ENCODE results near the gene CIB1.

DNA sequence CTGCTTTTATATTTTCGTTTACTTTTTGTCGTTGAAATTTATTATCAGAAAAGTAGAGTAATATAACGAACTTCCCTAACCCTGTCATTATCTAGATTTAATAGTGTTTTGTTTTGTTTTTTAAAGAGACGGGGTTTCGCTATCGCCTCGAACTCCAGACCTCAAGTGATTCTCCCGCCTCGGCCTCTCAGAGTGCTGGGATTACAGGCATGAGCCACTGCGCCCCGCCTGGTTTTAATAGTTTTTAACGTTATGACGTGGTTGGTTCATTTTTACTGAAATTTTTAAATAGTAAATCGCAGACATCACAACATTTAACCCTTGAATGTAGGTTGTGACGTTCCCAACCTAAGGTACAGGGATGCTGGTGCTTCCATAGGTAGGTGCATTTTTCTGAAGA lies 32.7 kb upstream of the CIB1 start:
- no peak for TF ChIP-seq POLR2AphosphoS5 (IDR thresholded peaks at IDR 0.05; ENCODE audit: low read length)
- TF ChIP-seq SIX5 (IDR thresholded peaks at IDR 0.05; ENCODE audit: low read depth, low read length, severe bottlenecking): no peak
- TF ChIP-seq, protein P1, sequence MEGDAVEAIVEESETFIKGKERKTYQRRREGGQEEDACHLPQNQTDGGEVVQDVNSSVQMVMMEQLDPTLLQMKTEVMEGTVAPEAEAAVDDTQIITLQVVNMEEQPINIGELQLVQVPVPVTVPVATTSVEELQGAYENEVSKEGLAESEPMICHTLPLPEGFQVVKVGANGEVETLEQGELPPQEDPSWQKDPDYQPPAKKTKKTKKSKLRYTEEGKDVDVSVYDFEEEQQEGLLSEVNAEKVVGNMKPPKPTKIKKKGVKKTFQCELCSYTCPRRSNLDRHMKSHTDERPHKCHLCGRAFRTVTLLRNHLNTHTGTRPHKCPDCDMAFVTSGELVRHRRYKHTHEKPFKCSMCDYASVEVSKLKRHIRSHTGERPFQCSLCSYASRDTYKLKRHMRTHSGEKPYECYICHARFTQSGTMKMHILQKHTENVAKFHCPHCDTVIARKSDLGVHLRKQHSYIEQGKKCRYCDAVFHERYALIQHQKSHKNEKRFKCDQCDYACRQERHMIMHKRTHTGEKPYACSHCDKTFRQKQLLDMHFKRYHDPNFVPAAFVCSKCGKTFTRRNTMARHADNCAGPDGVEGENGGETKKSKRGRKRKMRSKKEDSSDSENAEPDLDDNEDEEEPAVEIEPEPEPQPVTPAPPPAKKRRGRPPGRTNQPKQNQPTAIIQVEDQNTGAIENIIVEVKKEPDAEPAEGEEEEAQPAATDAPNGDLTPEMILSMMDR (IDR thresholded peaks at IDR 0.05 in 2 of 3, conservative IDR thresholded peaks at IDR 0.05 in 1 of 3; ENCODE audit: control insufficient read depth in 2 of 3, extremely low read depth in 1 of 3, insufficient read depth in 1 of 3, low read depth in 3 of 3, low read length in 3 of 3): no peak
- TF ChIP-seq FOXM1 (IDR thresholded peaks at IDR 0.05; ENCODE audit: low read depth, low read length): no peak
- no peak for TF ChIP-seq CHD1 (IDR thresholded peaks at IDR 0.05; ENCODE audit: low read depth, low read length)
- no peak for TF ChIP-seq SRF (IDR thresholded peaks at IDR 0.05; ENCODE audit: low read depth in 2 of 2, low read length in 2 of 2)
- TF ChIP-seq, protein P2, sequence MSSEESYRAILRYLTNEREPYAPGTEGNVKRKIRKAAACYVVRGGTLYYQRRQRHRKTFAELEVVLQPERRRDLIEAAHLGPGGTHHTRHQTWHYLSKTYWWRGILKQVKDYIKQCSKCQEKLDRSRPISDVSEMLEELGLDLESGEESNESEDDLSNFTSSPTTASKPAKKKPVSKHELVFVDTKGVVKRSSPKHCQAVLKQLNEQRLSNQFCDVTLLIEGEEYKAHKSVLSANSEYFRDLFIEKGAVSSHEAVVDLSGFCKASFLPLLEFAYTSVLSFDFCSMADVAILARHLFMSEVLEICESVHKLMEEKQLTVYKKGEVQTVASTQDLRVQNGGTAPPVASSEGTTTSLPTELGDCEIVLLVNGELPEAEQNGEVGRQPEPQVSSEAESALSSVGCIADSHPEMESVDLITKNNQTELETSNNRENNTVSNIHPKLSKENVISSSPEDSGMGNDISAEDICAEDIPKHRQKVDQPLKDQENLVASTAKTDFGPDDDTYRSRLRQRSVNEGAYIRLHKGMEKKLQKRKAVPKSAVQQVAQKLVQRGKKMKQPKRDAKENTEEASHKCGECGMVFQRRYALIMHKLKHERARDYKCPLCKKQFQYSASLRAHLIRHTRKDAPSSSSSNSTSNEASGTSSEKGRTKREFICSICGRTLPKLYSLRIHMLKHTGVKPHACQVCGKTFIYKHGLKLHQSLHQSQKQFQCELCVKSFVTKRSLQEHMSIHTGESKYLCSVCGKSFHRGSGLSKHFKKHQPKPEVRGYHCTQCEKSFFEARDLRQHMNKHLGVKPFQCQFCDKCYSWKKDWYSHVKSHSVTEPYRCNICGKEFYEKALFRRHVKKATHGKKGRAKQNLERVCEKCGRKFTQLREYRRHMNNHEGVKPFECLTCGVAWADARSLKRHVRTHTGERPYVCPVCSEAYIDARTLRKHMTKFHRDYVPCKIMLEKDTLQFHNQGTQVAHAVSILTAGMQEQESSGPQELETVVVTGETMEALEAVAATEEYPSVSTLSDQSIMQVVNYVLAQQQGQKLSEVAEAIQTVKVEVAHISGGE (CRISPR knock-in tag; IDR thresholded peaks at IDR 0.05): no peak
- no peak for TF ChIP-seq SREBF2 (IDR thresholded peaks at IDR 0.05; ENCODE audit: low read length)
- no peak for TF ChIP-seq POLR2A (IDR thresholded peaks at IDR 0.05; ENCODE audit: low read depth, low read length)
- no peak for TF ChIP-seq ZNF274 (IDR thresholded peaks at IDR 0.05; ENCODE audit: insufficient read depth, insufficient read length)
